Muscle of leg (tissue), 11 donors: ENCODE measurements around the gene PDGFRB. TPM values are rescaled to one million over a fixed set of nuclear protein-coding genes. Genes with fewer than 3 reads are reported as not detected.

Source experiments
- DNase-seq: peaks from one replicate; pipeline ENCODE4 v3.0.0; 2013
- H3K27ac ChIP-seq: one replicate; pipeline ENCODE4 v1.5.1; 2013; ENCODE audit warnings: mild to moderate bottlenecking, low read length, control low read depth
- H3K27me3 ChIP-seq: one replicate; pipeline ENCODE4 v1.6.1; 2013; ENCODE audit warnings: low read length; ENCODE audit not compliant: control insufficient read depth, insufficient read depth
- H3K36me3 ChIP-seq: one replicate; pipeline ENCODE4 v1.6.1; 2013; ENCODE audit warnings: low read length; ENCODE audit not compliant: control insufficient read depth, insufficient read depth
- H3K4me1 ChIP-seq: one replicate; pipeline ENCODE4 v1.6.1; 2013; ENCODE audit warnings: low read length; ENCODE audit not compliant: control insufficient read depth, insufficient read depth
- H3K4me3 ChIP-seq: one replicate; pipeline ENCODE4 v1.5.1; 2013; ENCODE audit warnings: low read length, control low read depth
- H3K9me3 ChIP-seq: replicated peaks from 2 replicates; pipeline ENCODE4 v1.6.1; 2013; ENCODE audit warnings: low read depth, low read length; ENCODE audit not compliant: control insufficient read depth
- WGBS: methylation state at CpG from one replicate; pipeline ENCODE4 v1.1.5; 2013; ENCODE audit warnings: missing lambda C conversion rate; ENCODE audit not compliant: insufficient coverage; 5-methylcytosine and 5-hydroxymethylcytosine counted together
- polyA plus RNA-seq, 8 donors: library from polyadenylated mRNA; unstranded; fragments of 120-200 nt; gene quantifications; one replicate each; pipeline versions ENCODE4 v1.2.1 to v1.2.3, GENCODE V29; 2013; ENCODE audit warnings: inconsistent platforms in 1 of 8, low replicate concordance in 1 of 8; ENCODE audit not compliant: insufficient read length in 8 of 8, insufficient read depth in 1 of 8
- total RNA-seq: library from RNA; stranded (reverse); fragments of 120-200 nt; gene quantifications from one replicate; pipeline ENCODE4 v1.2.4, GENCODE V29; 2013

Gene PDGFRB
- total and polyA plus RNA-seq, 9 donors, result 109 to 152 (median 129) TPM

GRCh38 chr5:150166650-150167511 is 11.2 kb upstream of the PDGFRB start, which contains the start of gene CDX1:
CDX1 (plus strand) TSS chr5:150166778; CDS start chr5:150166877, 99 bp downstream.
- peaks cover 48% of the 10 kb centered on the region for H3K4me1 ChIP-seq
- H3K27me3 ChIP-seq, result peaks cover 44% of the 10 kb centered on the region
- no peaks in the 10 kb centered on the region for H3K36me3 ChIP-seq
- peak within 1 kb of the TSS; percentile 47 for H3K27ac ChIP-seq
- 40% methylated on average over 72 of the region's 93 CpGs for WGBS
- H3K4me3 ChIP-seq, result no peak within 1 kb of the TSS
- H3K9me3 ChIP-seq, result no peaks in the 10 kb centered on the region
- no peak for DNase-seq

DNA sequence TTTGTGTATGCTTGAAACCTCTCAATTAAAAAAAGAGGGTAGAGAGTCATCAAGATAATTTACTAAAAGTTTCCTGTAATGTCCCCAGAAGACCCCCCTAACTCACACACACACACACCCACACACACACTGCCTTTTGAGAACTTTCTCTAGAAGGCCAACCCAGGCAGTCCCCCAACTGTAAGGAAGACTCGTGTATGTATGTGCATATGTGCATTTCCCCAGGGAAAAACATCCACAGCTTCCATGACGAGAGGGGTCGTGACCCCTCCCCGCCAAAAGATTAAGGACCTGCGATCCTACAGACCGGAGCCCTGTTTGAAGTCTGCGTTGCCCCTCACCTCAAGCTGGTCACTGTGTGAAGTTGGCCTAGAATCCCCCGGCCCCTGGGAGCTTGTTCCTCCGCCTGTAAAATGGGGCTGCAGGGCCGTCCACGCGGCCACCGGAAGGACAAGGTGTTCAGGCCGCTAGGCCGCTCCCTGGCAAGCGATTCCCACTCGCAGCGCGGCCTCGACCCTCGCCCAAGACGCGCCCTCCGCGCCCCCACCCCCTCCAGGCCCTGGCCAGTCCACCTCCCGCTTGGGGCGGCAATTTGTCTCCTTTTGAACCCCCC is 10.5 kb upstream of the PDGFRB start:
- Histone ChIP-seq H3K4me3 (no peak overlapping the region), H3K36me3 (no peaks in the 10 kb centered on the region), H3K27me3 (peaks cover 44% of the 10 kb centered on the region), H3K9me3 (no peaks in the 10 kb centered on the region), H3K27ac (peak overlapping the region; percentile 25), H3K4me1 (peaks cover 55% of the 10 kb centered on the region)
- WGBS, result 63% methylated on average over 22 of the region's 27 CpGs
- no peak for DNase-seq

DNA sequence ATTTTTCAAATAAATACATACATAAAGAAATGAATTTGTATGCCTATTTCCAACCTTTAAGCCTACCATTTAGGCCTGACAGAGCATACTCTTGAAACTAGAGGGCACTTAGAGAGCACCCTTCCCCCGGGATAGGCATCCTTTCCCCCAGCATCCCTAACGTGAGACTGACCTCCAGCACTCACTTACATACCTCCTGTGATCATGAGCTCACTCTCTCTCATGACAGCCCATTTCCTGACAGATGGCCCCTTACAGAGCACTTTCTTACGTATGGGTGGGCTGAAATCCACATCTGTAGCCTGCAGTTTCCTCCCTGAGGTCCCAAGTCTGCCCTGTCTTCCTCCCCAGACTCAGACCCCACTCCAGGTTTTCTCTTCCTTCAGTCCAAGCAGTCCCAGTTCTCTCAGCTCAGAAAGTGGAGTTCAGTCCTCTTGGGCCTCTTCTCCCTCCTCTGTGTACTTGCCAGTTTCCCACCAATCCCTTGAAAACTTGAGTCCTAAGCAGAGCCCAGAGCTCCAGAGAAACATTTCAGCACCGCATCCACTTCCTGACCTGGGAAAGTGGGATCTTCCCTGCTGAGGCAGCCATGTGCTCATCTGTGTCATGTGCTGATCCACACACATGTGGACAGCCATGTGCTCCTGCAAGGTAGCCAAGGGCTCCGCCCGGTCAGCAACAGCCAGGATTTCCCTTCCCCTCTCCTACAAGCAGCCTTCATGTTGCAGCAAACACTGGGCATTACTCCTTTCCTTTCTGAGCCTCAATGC is 8.8 kb upstream of the PDGFRB start:
- H3K4me1 ChIP-seq, result peaks cover 70% of the 10 kb centered on the region
- 37% methylated on average over 4 of the region's 6 CpGs for WGBS

GRCh38 chr5:150163547-150164059 is 8.0 kb upstream of the PDGFRB start:
- Histone ChIP-seq H3K27me3 (peaks cover 22% of the 10 kb centered on the region), H3K27ac (peak overlapping the region; percentile 47)
- DNase-seq, result peak; percentile 88

More for the DNA sequence above, 8.8 kb upstream of the PDGFRB start:
- H3K27me3 ChIP-seq, result peaks cover 30% of the 10 kb centered on the region
- H3K4me3 ChIP-seq, result no peak overlapping the region
- H3K36me3 ChIP-seq, result no peaks in the 10 kb centered on the region
- DNase-seq, result peak; percentile 96
- H3K27ac ChIP-seq, result peak overlapping the region; percentile 47
- no peaks in the 10 kb centered on the region for H3K9me3 ChIP-seq

GRCh38 chr5:150163035-150163434 is 7.4 kb upstream of the PDGFRB start:
- DNase-seq, result no peak
- no peaks in the 10 kb centered on the region for H3K36me3 ChIP-seq
- no peak overlapping the region for H3K4me3 ChIP-seq
- peak overlapping the region; percentile 47 for H3K27ac ChIP-seq
- no peaks in the 10 kb centered on the region for H3K9me3 ChIP-seq
- no CpG with 5 or more reads among the region's 3 CpGs for WGBS
- peaks cover 74% of the 10 kb centered on the region for H3K4me1 ChIP-seq
- H3K27me3 ChIP-seq, result peaks cover 19% of the 10 kb centered on the region

More at GRCh38 chr5:150163547-150164059, 8.0 kb upstream of the PDGFRB start:
- Histone ChIP-seq H3K36me3 (no peaks in the 10 kb centered on the region), H3K4me3 (no peak overlapping the region), H3K9me3 (no peaks in the 10 kb centered on the region), H3K4me1 (peaks cover 72% of the 10 kb centered on the region)
- WGBS, result 14% methylated on average over 13 of the region's 13 CpGs

DNA sequence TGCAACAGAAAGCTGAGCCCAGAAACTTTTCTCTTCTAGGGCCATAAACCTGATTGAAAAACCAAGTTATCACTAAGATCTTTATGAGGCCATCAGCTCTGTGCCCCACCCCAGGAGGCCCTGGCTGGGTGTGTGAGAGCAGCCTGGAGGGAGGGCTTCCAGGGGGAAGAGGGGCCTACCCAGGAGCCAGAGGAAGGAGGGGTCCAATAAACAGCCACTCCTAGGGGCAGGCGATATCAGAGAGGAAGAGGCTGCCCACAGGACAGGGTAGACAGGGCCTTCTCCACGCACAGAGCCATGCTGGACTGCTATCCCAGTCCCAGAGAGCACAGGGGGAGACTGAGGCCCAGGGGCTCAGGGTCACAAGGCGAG is 6.5 kb upstream of the PDGFRB start:
- Histone ChIP-seq H3K4me3 (no peak overlapping the region), H3K4me1 (peaks cover 82% of the 10 kb centered on the region), H3K27me3 (peaks cover 10% of the 10 kb centered on the region), H3K9me3 (no peaks in the 10 kb centered on the region), H3K27ac (no peak overlapping the region), H3K36me3 (no peaks in the 10 kb centered on the region)
- DNase-seq, result no peak
- 84% methylated on average over 3 of the region's 3 CpGs for WGBS

GRCh38 chr5:150161242-150162141 is 5.8 kb upstream of the PDGFRB start:
- peaks cover 8% of the 10 kb centered on the region for H3K27me3 ChIP-seq
- 51% methylated on average over 9 of the region's 14 CpGs for WGBS
- peak overlapping the region; percentile 11 for H3K27ac ChIP-seq
- H3K9me3 ChIP-seq, result no peaks in the 10 kb centered on the region
- peak; percentile 80 for DNase-seq
- H3K4me3 ChIP-seq, result no peak overlapping the region
- peaks cover 87% of the 10 kb centered on the region for H3K4me1 ChIP-seq
- no peaks in the 10 kb centered on the region for H3K36me3 ChIP-seq

DNA sequence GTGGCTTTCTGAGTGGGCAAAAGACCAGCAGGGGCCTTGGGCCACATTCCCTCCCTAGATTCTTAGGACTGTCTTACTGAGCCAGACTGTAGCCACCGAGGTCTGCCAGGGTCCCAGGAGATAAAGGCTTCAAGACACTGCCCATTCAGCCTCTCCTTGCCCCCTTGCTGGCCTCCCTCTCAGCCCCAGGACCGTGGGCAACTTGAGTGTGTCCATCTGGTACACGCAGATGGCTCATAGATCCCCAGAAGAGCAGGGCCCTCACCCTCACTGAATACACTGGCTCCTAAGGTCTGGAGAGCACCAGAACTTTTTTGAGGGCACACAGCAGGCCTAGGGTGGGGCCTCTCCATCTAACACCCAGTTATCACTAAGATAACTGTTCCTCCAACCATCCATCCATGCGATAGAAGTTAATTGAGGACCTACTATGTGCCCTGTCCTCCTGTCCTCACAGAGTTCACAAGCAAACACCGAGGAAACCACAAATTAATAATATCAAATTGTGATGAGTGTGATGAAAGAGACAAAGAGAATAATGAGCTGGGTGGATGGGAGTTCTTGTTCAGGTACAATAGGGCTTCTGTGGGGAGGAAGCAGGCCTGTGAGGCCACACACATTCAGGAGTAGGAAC is 4.9 kb upstream of the PDGFRB start:
- H3K36me3 ChIP-seq, result no peaks in the 10 kb centered on the region
- H3K9me3 ChIP-seq, result no peaks in the 10 kb centered on the region
- H3K27ac ChIP-seq, result peak overlapping the region; percentile 69
- no peak for DNase-seq
- WGBS, result 33% methylated on average over 3 of the region's 5 CpGs
- peaks cover 7% of the 10 kb centered on the region for H3K27me3 ChIP-seq
- H3K4me3 ChIP-seq, result no peak overlapping the region
- H3K4me1 ChIP-seq, result peaks cover 87% of the 10 kb centered on the region

GRCh38 chr5:150159741-150160179 is 4.1 kb upstream of the PDGFRB start:
- peaks cover 82% of the 10 kb centered on the region for H3K4me1 ChIP-seq
- peaks cover 7% of the 10 kb centered on the region for H3K27me3 ChIP-seq
- H3K36me3 ChIP-seq, result no peaks in the 10 kb centered on the region
- peak overlapping the region; percentile 69 for H3K27ac ChIP-seq
- H3K9me3 ChIP-seq, result no peaks in the 10 kb centered on the region
- peak; percentile 69 for DNase-seq
- WGBS, result 20% methylated on average over 1 of the region's 9 CpGs
- H3K4me3 ChIP-seq, result no peak overlapping the region
